Articular chondrocyte of knee joint (primary cell): ENCODE measurements around the gene PTPN6. TPM values are rescaled to one million over a fixed set of nuclear protein-coding genes. Genes with fewer than 3 reads are reported as not detected.

ENCODE experiments used
- small RNA-seq: library from RNA; depleted of rRNA; stranded (forward); fragments of <200 nt; gene quantifications from one replicate; pipeline ENCODE3, GENCODE V24; 2012
- total RNA-seq: library from RNA; depleted of rRNA; stranded (reverse); fragments of >200 nt; gene quantifications from 2 replicates; pipeline ENCODE4 v1.2.3, GENCODE V29; 2012

The PTPN6 gene
- 0.43 and 0.91 TPM in 2 replicates for total RNA-seq

GRCh38 chr12:6950811-6951540 is at the start of gene PTPN6:
TSS of gene PTPN6 (plus strand) at chr12:6951356. CDS start at chr12:6951513, 157 bp downstream.

GRCh38 chr12:6904280-6905276 is 46.6 kb upstream of the PTPN6 start, which contains the start of gene LRRC23:
TSS of gene LRRC23 (plus strand) at chr12:6904822. CDS start at chr12:6905634, 812 bp downstream.

GRCh38 chr12:6914246-6914946 is 36.8 kb upstream of the PTPN6 start, which contains the start of gene ENO2:
TSS of gene ENO2 (plus strand) at chr12:6914580. CDS start at chr12:6915833, 1,253 bp downstream.

GRCh38 chr12:6927379-6928021 is 23.7 kb upstream of the PTPN6 start, which contains the start of gene ATN1:
TSS of gene ATN1 (plus strand) at chr12:6927959. CDS start at chr12:6934002, 6,043 bp downstream.

GRCh38 chr12:6943722-6944380 is 7.3 kb upstream of the PTPN6 start, which contains the start of the genes C12orf57 and RNU7-1:
TSS of gene C12orf57 (plus strand) at chr12:6944022. CDS start at chr12:6944122, 100 bp downstream.
TSS of gene RNU7-1 (plus strand) at chr12:6943816.

Small RNAs within 50 kb of the gene (small RNA-seq; reads per million reads assigned to genes)
- gene MIR141: 20.0 reads per million, percentile 95 among the genes with 10 or more reads in this experiment
- gene MIR200C: 23.2 reads per million, percentile 96 among the genes with 10 or more reads in this experiment
- gene RNU7-1: not detected
- gene SCARNA12: 0.57 reads per million, percentile 17 among the genes with 10 or more reads in this experiment

Other genes starting within 250 kb of the PTPN6 start
- 71.5 and 77.6 TPM in 2 replicates for gene COPS7A, start 227.3 kb upstream of the PTPN6 start, total RNA-seq
- gene MLF2, start 198.2 kb upstream of the PTPN6 start, total RNA-seq: 105 and 112 TPM in 2 replicates
- gene PTMS, start 185.0 kb upstream of the PTPN6 start, total RNA-seq: 75.0 and 82.3 TPM in 2 replicates
- 0.54 and 1.0 TPM in 2 replicates for gene LAG3, start 178.8 kb upstream of the PTPN6 start, total RNA-seq
- 2.3 and 4.3 TPM in 2 replicates for gene CD4, start 161.8 kb upstream of the PTPN6 start, total RNA-seq
- 1.3 and 2.7 TPM in 2 replicates for gene GPR162, start 129.5 kb upstream of the PTPN6 start, total RNA-seq
- gene P3H3, start 122.9 kb upstream of the PTPN6 start, total RNA-seq: 65.1 and 65.5 TPM in 2 replicates
- gene GNB3, start 110.4 kb upstream of the PTPN6 start, total RNA-seq: 3.7 and 4.3 TPM in 2 replicates
- 14.9 and 18.7 TPM in 2 replicates for gene CDCA3, start 100.1 kb upstream of the PTPN6 start, total RNA-seq
- 67.8 and 73.4 TPM in 2 replicates for gene USP5, start 99.2 kb upstream of the PTPN6 start, total RNA-seq
- gene TPI1, start 83.8 kb upstream of the PTPN6 start, total RNA-seq: 717 and 807 TPM in 2 replicates
- 5.6 and 5.9 TPM in 2 replicates for gene SPSB2, start 78.1 kb upstream of the PTPN6 start, total RNA-seq
- gene LRRC23, start 46.5 kb upstream of the PTPN6 start, total RNA-seq: 9.6 and 9.8 TPM in 2 replicates
- gene ENO2, start 36.8 kb upstream of the PTPN6 start, total RNA-seq: 13.0 and 16.3 TPM in 2 replicates
- gene ATN1, start 23.4 kb upstream of the PTPN6 start, total RNA-seq: 9.7 and 12.5 TPM in 2 replicates
- gene RNU7-1, start 7.5 kb upstream of the PTPN6 start, total RNA-seq: not detected in 2 replicates
- gene C12orf57, start 7.3 kb upstream of the PTPN6 start, total RNA-seq: 120 TPM in 2 replicates
- 134 and 183 TPM in 2 replicates for gene PHB2, start 19.3 kb downstream of the PTPN6 start, total RNA-seq
- gene EMG1, start 19.6 kb downstream of the PTPN6 start, total RNA-seq: 29.0 and 30.4 TPM in 2 replicates
- 11.5 and 18.2 TPM in 2 replicates for gene LPCAT3, start 67.1 kb downstream of the PTPN6 start, total RNA-seq
- 381 and 511 TPM in 2 replicates for gene C1S, start 109.4 kb downstream of the PTPN6 start, total RNA-seq
- 330 and 427 TPM in 2 replicates for gene C1R, start 141.1 kb downstream of the PTPN6 start, total RNA-seq
- gene C1RL, start 157.9 kb downstream of the PTPN6 start, total RNA-seq: 62.4 and 72.3 TPM in 2 replicates
- not detected in 2 replicates for gene RBP5, start 177.5 kb downstream of the PTPN6 start, total RNA-seq
- 8.9 and 10.5 TPM in 2 replicates for gene CLSTN3, start 179.0 kb downstream of the PTPN6 start, total RNA-seq
- 25.9 and 30.8 TPM in 2 replicates for gene PEX5, start 238.3 kb downstream of the PTPN6 start, total RNA-seq